Stimulated activated CD8-positive, alpha-beta memory T cell treated with anti-CD3 and anti-CD28 coated beads, Interleukin-12 subunit alpha, Interleukin-12 subunit beta, amount 100 ng/mL, for 24 hours (primary cell): ENCODE data around the gene KIAA0586.

Experiments
- DNase-seq: peaks from one replicate; pipeline ENCODE4 v3.0.0-alpha.2; 2020; ENCODE audit errors: extremely low read depth

KIAA0586 gene

GRCh38 chr14:58598028-58598803 is 170.7 kb downstream of the KIAA0586 start:
- DNase-seq = no peak

GRCh38 chr14:58598804-58599525 is 171.4 kb downstream of the KIAA0586 start:
- DNase-seq = no peak

- DNase-seq = no peak
Measured at GRCh38 chr14:58599707-58600106, 172.2 kb downstream of the KIAA0586 start.
